ENCODE measurements around the gene NSMCE4A.
"Not testable (repeated sequence)": the region's sequence is repeated elsewhere in the genome, so short reads cannot be mapped to it uniquely, and the experiment has no call there.

NSMCE4A gene

DNA sequence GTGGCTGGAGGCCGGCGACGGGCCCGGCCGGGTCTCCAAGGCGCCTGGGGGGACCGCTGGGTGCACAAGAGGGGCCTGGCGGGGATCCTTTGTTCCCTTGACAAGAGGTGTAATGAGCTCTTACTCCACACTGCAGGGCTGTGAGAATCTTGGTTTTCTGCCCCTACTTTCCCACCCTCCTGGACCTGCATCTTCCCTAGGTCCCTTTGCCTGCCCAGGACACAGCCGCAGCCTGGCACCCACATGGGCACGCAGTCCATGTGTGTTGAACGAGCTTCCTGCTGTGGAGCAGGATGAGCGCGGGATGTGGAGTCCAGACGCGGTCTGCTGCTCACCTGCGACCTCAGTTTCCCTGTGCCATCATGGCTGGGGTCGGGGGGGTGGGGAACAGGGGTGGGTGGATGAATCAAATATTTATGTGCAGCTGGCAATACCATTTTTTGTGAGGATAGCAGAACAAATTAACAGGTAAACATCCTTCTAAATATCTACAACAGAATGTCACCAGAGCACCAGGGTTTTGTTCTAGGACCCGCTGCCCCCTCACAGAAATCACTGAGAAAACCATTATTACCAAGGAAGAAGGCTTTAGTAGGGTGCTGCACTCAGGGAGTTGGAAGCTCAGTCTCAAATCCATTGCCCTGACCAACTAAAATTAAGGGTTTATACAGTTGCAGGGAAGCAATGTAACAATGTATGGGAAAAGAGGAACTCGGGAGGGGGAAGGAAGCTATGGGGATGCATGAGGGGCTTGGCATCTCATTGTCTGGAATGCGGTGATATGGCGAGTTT, 474 bp upstream of the NSMCE4A start:
- DNase-seq (ENCODE audit: low read depth in 2 of 2), result no peak
- H3K4me3 ChIP-seq (replicated peaks in 1 of 2; ENCODE audit: low read depth in 2 of 2, low read length in 2 of 2), result peak overlapping the region; percentile 68 to 73
- TF ChIP-seq, protein P1, sequence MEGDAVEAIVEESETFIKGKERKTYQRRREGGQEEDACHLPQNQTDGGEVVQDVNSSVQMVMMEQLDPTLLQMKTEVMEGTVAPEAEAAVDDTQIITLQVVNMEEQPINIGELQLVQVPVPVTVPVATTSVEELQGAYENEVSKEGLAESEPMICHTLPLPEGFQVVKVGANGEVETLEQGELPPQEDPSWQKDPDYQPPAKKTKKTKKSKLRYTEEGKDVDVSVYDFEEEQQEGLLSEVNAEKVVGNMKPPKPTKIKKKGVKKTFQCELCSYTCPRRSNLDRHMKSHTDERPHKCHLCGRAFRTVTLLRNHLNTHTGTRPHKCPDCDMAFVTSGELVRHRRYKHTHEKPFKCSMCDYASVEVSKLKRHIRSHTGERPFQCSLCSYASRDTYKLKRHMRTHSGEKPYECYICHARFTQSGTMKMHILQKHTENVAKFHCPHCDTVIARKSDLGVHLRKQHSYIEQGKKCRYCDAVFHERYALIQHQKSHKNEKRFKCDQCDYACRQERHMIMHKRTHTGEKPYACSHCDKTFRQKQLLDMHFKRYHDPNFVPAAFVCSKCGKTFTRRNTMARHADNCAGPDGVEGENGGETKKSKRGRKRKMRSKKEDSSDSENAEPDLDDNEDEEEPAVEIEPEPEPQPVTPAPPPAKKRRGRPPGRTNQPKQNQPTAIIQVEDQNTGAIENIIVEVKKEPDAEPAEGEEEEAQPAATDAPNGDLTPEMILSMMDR (IDR thresholded peaks at IDR 0.05; ENCODE audit: low read depth, low read length), result peak; percentile 34

DNA sequence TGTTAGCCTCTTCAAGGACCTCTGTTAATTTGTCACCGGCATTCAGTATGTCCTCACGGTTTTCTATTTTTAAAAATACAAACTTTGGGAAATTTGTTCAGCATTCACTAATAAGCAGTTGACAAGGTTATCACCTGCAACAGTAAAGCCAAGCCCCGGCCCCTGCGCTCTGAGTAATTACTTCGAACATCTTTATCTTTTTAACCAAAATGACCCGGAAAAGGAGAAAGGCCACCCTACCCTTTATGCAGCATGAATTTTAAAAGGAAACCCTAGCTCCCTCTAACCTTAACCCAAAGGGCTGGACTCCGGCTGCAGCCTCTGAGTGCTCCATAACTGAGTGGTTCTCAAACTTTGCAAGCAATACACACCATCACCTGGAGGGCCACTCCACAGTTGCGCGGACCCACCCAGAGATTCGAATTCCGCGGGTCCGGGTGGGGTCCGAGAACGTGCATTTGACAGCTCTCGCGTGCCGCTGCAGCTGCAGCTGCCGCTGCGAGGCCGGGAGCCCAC, 940 bp downstream of the NSMCE4A start:
- TF ChIP-seq, protein P1 (IDR thresholded peaks at IDR 0.05; ENCODE audit: low read depth, low read length), result no peak
- peak overlapping the region; percentile 68 to 73 for H3K4me3 ChIP-seq (replicated peaks in 1 of 2; ENCODE audit: low read depth in 2 of 2, low read length in 2 of 2)
- DNase-seq (ENCODE audit: low read depth in 2 of 2), result no peak

DNA sequence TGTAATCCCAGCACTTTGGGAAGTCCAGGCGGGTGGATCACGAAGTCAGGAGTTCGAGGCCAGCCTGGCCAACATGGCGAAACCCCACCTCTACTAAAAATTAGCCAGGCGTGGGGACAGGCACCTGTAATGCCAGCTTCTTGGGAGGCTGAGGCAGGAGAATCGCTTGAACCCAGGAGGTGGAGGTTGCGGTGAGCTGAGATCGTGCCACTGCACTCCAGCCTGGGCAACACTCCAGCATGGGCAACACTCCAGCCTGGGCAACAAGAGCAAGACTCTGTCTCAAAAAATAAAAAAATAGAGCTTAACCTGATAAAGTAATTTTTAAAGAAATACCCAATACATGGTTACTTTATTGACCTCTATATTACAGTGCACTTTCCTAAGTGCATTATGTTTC, 5.9 kb downstream of the NSMCE4A start:
- DNase-seq (ENCODE audit: low read depth in 2 of 2); H3K4me3 ChIP-seq (replicated peaks in 1 of 2; ENCODE audit: low read depth in 2 of 2, low read length in 2 of 2): not testable (repeated sequence)

DNA sequence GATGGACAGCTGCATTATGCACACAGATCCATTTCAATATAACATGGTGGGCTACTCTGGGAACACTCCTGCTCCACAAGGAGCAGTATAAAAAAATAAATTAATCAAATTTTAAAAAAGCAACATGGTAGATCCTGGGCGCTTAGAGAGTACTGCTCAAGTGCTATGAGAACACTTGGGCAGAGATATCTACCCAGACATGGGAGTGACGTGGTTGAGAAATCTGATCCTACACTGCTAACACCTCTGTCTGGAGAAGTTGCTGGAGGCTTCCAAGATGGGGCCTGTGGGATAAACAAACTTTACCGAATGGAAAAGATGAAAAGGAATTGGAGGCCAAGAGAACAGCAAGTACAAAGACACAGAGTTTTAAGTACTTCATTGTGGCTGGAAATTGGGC, 9.0 kb downstream of the NSMCE4A start:
- no peak overlapping the region for H3K4me3 ChIP-seq (replicated peaks in 1 of 2; ENCODE audit: low read depth in 2 of 2, low read length in 2 of 2)
- TF ChIP-seq, protein P1 (IDR thresholded peaks at IDR 0.05; ENCODE audit: low read depth, low read length), result no peak
- no peak for DNase-seq (ENCODE audit: low read depth in 2 of 2)

DNA sequence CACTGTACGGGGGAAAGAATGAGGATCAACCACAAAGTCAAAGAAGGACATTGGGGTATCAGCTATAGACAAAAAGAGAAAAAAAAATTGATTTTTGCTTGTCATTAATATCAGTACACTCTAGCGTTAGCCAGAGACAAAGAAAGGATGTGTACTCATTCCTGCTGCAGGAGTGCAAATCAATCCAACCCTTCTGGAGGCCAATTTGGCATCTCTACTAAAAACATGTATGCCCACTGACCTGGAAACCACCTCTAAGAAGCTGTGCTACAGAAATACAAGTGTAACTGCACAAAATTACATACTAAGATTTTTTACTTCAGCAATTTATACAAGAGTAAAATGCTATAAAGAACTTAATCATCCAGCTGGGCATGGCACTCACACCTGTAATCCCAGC, 13.6 kb downstream of the NSMCE4A start:
- TF ChIP-seq, protein P1 (IDR thresholded peaks at IDR 0.05; ENCODE audit: low read depth, low read length), result no peak
- DNase-seq (ENCODE audit: low read depth in 2 of 2), result no peak
- H3K4me3 ChIP-seq (replicated peaks in 1 of 2; ENCODE audit: low read depth in 2 of 2, low read length in 2 of 2), result no peak overlapping the region

DNA sequence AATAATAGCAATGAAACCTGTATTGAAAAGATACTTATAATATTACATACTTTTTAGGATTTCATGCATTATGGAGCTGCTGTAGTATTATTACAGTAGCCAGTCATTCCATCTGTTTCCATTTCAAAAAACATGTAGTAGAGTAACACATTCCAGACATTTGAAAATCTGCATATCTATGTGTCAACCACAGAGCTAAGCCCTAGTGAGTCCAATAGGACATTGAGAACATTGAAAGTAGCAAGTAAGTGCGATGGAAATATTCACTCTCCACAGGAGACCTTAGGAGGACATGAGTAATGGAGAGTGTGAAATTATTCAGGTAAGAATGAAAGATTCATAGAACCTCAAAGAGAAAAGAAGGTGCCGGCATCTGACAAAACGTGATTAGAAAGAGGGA, 15.3 kb downstream of the NSMCE4A start:
- TF ChIP-seq, protein P1 (IDR thresholded peaks at IDR 0.05; ENCODE audit: low read depth, low read length), result no peak
- DNase-seq (ENCODE audit: low read depth in 2 of 2), result no peak
- H3K4me3 ChIP-seq (replicated peaks in 1 of 2; ENCODE audit: low read depth in 2 of 2, low read length in 2 of 2), result no peak overlapping the region

DNA sequence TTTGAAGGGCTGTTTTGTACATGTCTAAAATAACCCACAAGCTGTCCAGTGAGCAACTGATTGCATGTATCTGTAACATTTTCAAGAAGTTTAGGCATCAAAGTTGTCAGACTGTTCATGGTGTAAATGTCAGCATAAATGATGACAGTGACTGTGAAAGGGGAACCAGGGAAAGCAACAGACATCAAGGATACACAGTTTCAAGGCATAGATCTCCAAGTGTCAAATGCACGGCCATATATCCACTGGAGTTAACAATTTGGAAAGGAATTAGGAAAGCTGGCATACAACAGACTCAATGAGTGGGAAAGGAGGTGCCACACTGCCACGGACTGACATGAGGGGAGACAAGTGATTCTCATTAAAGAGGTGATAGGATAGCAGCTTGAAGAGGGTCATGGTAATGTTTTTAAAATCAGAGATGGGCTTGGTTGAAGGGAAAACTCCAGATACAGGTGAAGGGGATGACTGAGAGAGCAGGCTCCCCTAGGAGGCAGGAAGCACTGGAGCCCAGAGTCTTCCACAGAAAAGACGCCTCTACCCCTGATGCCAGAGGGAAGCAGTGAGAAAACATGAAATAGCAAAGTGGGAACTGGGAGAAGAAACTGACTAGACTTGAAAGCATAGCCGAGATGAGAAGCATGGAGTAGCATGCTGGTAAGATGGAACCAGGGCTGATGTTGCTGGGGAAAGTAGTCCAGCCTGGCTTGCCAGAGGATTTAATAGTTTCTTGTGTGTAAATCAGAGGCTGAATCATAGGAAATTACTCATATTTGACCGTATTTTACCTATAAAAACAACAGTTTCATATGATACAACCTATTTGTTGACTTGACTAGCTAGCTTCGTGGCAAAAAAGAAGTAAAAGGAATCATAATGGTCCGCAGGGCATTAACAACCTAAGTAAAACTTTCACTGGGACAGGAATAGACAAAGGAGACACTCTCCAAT, 18.6 kb downstream of the NSMCE4A start:
- H3K4me3 ChIP-seq (replicated peaks in 1 of 2; ENCODE audit: low read depth in 2 of 2, low read length in 2 of 2), result no peak overlapping the region
- DNase-seq (ENCODE audit: low read depth in 2 of 2), result peak; percentile 23 to 82
- TF ChIP-seq, protein P1 (IDR thresholded peaks at IDR 0.05; ENCODE audit: low read depth, low read length), result no peak
